ENCODE data around the gene WWOX. TPM values are rescaled to one million over a fixed set of nuclear protein-coding genes. Genes with fewer than 3 reads are reported as not detected.

Gene WWOX
- total and polyA plus RNA-seq, 2 of the 4 experiments (the other 2 are of a cell fraction): 2.7 to 5.4 TPM

DNA sequence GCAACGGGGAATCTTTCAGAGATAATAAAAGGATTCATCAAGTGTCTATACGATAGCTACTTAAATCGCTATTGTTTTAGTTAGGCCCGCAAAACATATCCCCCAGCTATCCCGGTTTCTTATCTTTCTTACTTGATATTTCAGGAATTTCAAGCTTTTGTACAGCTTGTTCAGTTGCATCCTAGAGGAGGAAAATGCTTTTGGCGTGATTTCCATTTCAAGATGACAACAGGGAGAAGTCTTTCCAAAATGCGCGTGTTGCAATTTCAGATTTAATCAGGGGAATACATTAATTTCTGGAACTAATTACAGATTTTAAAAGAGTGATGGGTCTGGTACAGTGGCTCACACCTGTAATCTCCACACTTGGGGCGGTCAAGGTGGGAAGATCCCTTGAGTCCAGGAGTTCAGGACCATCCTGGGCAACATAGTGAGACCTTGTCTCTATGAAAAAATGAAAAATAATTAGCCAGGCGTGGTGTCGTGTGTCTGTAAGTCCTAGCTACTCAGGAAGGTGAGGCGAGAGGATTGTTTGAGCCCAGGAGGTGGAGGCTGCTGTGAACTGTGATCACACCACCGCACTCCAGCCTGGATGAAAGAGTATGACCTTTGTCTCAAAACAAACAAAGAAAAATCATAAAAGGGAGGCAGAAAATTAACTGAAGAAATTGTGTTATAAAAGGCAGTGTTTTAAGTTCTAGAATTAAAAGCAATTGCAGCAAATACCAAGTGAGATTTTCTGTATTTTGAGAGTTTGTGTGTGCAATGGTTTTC, 954.9 kb downstream of the WWOX start:
- H4K5ac ChIP-seq (ENCODE audit: low read depth, low read length): no peak overlapping the region
- no peaks in the 10 kb centered on the region for H3K4me1 ChIP-seq (ENCODE audit: control insufficient read depth, insufficient read depth, low read length)
- H3K9me3 ChIP-seq (ENCODE audit: control insufficient read depth, insufficient read depth, low read length): peaks cover 24% of the 10 kb centered on the region
- H2AK5ac ChIP-seq (ENCODE audit: low read depth, low read length): no peak overlapping the region
- no peaks in the 10 kb centered on the region for H3K27me3 ChIP-seq (ENCODE audit: control insufficient read depth, insufficient read depth, low read length)
- no peak overlapping the region for H3K4me2 ChIP-seq (ENCODE audit: low read depth, low read length)
- in situ Hi-C loops (cut with MboI; ENCODE audit: low sequenced_read_pairs): no loop called here
- H3K36me3 ChIP-seq (ENCODE audit: control insufficient read depth, insufficient read depth, low read length): no peaks in the 10 kb centered on the region
- H3K79me1 ChIP-seq (ENCODE audit: low read depth in 1 of 2, low read length in 2 of 2): no peaks in the 10 kb centered on the region
- no peak overlapping the region for H3K56ac ChIP-seq (ENCODE audit: extremely low read depth, insufficient read depth, low read length)
- H2BK15ac ChIP-seq (ENCODE audit: low read depth, low read length): no peak overlapping the region
- no peak overlapping the region for H2BK5ac ChIP-seq (ENCODE audit: low read depth, low read length, poor library complexity, severe bottlenecking)
- dilution Hi-C loops (cut with HindIII; ENCODE audit: low sequenced_read_pairs, unreplicated experiment): no loop called here
- no peak overlapping the region for H3K18ac ChIP-seq (ENCODE audit: low read depth, low read length)
- no peaks in the 10 kb centered on the region for H3K9me1 ChIP-seq (ENCODE audit: insufficient read depth, low read length)
- intact Hi-C loops (cut with micrococcal nuclease): no loop called here
- H3K27ac ChIP-seq (ENCODE audit: insufficient read depth, low read length): no peak overlapping the region
- H3K23ac ChIP-seq (ENCODE audit: low read depth, low read length): no peak overlapping the region
- no peak overlapping the region for H2BK20ac ChIP-seq (ENCODE audit: low read depth, low read length)
- no peak overlapping the region for H3K4ac ChIP-seq (ENCODE audit: low read depth, low read length)
- CTCF ChIA-PET: no interaction called here
- no peak overlapping the region for H4K91ac ChIP-seq (ENCODE audit: insufficient read depth, low read depth, low read length)
- POLR2A ChIA-PET (ENCODE audit: unreplicated experiment): no interaction called here
- no peak overlapping the region for H3K4me3 ChIP-seq (ENCODE audit: insufficient read depth, low read depth, low read length)
- H2AFZ ChIP-seq (replicated peaks; ENCODE audit: low read length, poor library complexity): no peak overlapping the region
- WGBS, 2 experiments (ENCODE audit: extremely low coverage in 2 of 2, insufficient read length in 1 of 2): 0% methylated on average over 1 of the region's 13 CpGs; no CpG with 5 or more reads in 1 of the 2 experiments
- H2AK9ac ChIP-seq (replicated peaks; ENCODE audit: low read depth, low read length, poor library complexity): no peak overlapping the region
- ATAC-seq (ENCODE audit: low read depth): no peak
- no peak overlapping the region for H3K9ac ChIP-seq (ENCODE audit: low read depth, low read length)
- no peak for DNase-seq
- BruUV-seq (replicated peaks): no TSS peak
- no peak overlapping the region for H3K14ac ChIP-seq (replicated peaks; ENCODE audit: low read depth, low read length)
- H4K20me1 ChIP-seq (ENCODE audit: insufficient read depth, low read length): no peaks in the 10 kb centered on the region
- no peak overlapping the region for H4K8ac ChIP-seq (ENCODE audit: low read depth in 2 of 2, low read length in 2 of 2)
- TF ChIP-seq NFE2L2 (IDR thresholded peaks at IDR 0.05; ENCODE audit: low read depth, low read length) (no peak), FOS (IDR thresholded peaks at IDR 0.05; ENCODE audit: low read depth, low read length) (no peak), RCOR1 (IDR thresholded peaks at IDR 0.05; ENCODE audit: insufficient replicate concordance, low read length) (no peak), RFX5 (IDR thresholded peaks at IDR 0.05; ENCODE audit: low read depth, low read length) (no peak), USF2 (IDR thresholded peaks at IDR 0.05; ENCODE audit: low read depth, low read length) (no peak), MAFK (IDR thresholded peaks at IDR 0.05; ENCODE audit: low read depth, low read length) (no peak), MAZ (IDR thresholded peaks at IDR 0.05; ENCODE audit: borderline replicate concordance, low read depth, low read length) (no peak), MXI1 (IDR thresholded peaks at IDR 0.05; ENCODE audit: borderline replicate concordance, low read depth, low read length) (no peak), CHD1 (IDR thresholded peaks at IDR 0.05; ENCODE audit: low read depth, low read length) (no peak), ELK1 (IDR thresholded peaks at IDR 0.05; ENCODE audit: borderline replicate concordance, low read depth, low read length) (no peak), RAD21 (IDR thresholded peaks at IDR 0.05; ENCODE audit: low read length) (no peak), SMC3 (IDR thresholded peaks at IDR 0.05; ENCODE audit: low read depth, low read length) (no peak), BHLHE40 (IDR thresholded peaks at IDR 0.05; ENCODE audit: low read depth, low read length) (no peak), POLR2A (IDR thresholded peaks at IDR 0.05; ENCODE audit: low read depth, low read length) (no peak), CEBPB (IDR thresholded peaks at IDR 0.05; ENCODE audit: low read depth, low read length) (no peak)
- H2BK120ac ChIP-seq (ENCODE audit: low read depth, low read length): no peak overlapping the region
